Stimulated activated CD8-positive, alpha-beta memory T cell treated with anti-CD3 and anti-CD28 coated beads, Interleukin-4, amount 100 ng/mL, for 24 hours (primary cell): ENCODE measurements around the gene UGT2A3.
"Not testable (repeated sequence)": the region's sequence is repeated elsewhere in the genome, so short reads cannot be mapped to it uniquely, and the experiment has no call there.

Source experiments
- DNase-seq: peaks from one replicate; pipeline ENCODE4 v3.0.0-alpha.2; 2020; ENCODE audit warnings: low read depth

UGT2A3 gene

DNA sequence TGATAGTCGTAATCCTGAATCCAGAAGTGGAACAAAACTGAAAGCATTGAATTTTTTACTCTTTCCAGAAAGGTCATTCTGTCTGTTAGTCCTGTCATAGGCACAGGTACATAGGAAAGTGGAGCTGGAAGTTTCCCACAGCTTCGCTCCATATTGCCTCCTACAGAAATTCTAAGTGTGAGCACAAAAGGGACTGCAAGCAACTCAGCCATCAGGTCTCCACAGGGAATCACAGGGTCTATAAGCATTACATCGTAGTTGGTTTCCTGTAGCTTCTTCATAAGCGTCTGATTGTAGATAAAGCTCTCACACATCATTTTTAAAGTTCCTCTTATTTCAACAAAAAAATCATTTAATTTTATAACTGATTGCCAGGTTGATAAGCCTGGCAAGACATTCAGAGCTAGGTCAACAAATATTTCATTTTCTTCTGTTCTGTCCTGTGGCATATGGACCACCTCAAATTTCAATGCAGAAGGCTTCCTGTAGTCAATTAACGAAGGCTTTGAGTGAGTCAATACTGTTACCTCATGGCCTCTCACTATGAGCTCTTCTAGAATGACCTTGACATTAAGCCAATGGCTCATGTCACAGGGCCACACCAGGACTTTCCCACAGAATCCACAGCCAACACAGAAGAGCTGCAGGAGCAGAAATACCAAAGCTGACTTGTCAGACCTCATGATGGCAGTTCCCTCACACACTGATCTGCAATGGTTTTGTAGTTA lies at the start of gene UGT2A3:
TSS of gene UGT2A3 (minus strand) at position 727 of the 728 bp plus-strand sequence. CDS start at position 683, 44 bp downstream.
- no peak for DNase-seq

- DNase-seq: no peak
Measured at GRCh38 chr4:68997040-68997439, 45.4 kb upstream of the UGT2A3 start.

DNA sequence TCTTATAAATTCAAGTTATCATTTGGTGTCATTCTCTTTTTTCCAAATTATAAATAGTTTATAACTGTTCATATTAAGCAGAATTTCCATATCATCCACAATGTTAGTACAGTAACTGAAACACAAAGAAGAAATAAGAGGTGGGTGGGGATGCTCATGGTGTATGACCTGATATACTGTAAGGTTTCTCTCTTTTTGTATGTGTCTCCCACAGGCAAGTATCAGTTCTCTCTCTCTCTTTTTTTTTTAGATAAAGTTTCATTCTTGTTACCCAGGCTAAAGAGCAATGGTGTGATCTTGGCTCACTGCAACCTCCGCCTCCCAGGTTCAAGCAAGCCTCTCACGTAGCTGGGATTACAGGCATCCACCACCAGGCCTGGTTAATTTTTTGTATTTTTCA lies 43.7 kb upstream of the UGT2A3 start:
- no peak for DNase-seq

GRCh38 chr4:68987007-68987406 lies 35.4 kb upstream of the UGT2A3 start:
- DNase-seq: no peak

GRCh38 chr4:68985442-68985841 lies 33.8 kb upstream of the UGT2A3 start:
- DNase-seq: no peak

DNA sequence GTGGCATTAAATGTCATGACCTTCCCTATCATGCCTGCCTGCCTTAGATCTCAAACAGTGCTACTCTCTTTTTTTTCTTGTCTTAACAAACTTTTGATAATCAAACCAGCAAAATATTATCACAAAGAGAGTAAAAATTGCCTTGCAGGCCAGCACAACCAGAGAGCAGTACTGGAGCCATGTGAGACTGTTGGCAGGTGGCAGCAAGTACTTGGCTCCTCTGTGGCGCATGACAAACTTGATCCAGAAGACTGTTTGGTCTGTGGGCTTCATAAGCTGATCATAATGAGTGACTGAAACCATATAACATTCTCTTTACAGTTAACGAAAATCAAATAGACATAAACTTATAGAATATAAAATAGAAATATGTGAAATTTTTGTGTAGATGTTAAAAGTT lies 33.3 kb upstream of the UGT2A3 start:
- no peak for DNase-seq

- no peak for DNase-seq
Measured at GRCh38 chr4:68963374-68963773, 11.8 kb upstream of the UGT2A3 start.

DNA sequence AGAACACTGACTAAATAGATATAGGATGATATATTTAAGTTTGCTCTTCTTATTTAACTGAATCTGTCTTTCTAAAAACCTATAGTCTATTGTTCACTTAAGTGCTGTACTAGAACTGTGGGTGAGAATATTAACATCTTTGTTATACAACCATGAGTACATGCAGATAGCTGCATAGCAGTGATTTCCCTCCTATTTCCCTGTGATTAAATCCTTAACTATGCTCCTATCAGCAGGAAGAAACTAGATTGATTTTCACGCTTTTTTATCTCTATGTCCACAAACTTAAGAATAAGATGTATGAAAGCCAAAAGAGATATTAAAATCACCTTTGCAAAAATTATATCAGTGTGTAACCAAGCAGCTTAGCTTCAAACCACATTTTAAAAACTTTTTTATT lies 11.3 kb upstream of the UGT2A3 start:
- DNase-seq: no peak

DNA sequence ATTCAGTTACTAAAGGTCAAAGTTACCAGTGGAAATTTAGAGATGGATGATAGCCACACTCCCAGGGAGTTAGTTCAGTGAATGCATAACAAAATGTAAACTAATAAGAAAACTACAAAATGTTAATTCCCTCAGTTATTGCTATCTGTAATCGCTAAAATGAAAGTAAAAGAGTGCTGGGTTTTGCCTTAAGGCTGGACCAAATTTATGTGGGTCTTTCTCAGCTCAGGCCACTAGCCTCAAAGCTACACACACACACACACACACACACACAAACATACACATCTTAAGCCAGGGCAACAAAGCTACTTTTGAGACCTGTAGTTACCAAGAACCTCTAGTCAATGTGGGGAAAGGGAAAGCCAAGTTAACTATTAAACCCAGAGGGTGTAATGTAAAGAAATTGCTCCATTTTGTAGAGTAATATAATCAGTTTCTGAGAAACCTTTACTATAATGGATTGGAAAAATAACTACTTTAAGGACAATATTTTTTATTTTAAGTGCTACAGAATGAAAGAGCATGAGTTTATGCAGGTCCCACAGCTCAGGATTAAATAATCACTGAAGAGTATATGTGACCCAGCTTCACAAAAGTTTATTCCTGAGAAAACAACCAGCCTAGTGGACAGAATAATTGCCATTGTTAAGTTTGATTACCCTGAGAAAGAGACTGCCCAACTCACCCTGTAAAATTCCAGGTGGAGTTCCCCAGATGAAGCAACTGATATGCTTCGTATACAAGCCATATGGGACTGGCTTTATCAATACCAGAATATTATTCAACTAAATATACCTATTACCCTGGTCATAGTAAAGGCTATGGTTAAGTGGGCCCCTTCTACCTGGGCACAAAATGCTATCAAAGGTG lies 8.9 kb upstream of the UGT2A3 start:
- DNase-seq: no peak

DNA sequence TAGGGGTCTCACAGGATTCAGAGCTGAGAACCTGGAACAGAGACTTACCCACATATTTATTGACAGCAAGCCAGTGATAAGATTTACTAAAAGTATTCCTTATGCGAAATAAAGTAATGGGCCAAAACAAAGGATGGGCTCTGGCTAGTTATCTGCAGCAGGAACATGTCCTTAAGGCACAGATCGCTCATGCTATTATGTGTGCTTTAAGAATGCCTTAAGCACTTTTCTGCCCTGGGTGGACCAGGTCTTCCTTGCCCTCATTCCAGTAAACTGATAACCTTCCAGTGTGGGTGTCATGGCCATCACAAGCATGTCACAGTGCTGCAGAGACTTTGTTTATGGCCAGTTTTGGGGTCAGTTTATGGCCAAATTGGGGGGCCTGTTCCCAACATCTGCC lies 7.5 kb upstream of the UGT2A3 start:
- not testable (repeated sequence) for DNase-seq

- DNase-seq: no peak
Measured at GRCh38 chr4:68954126-68954525, 2.5 kb upstream of the UGT2A3 start.

- no peak for DNase-seq
Measured at GRCh38 chr4:68953056-68953596, 1.5 kb upstream of the UGT2A3 start.

- no peak for DNase-seq
Measured at GRCh38 chr4:68951806-68952585, 392 bp upstream of the UGT2A3 start.

- no peak for DNase-seq
Measured at GRCh38 chr4:68950033-68950432, 1.6 kb downstream of the UGT2A3 start.

DNA sequence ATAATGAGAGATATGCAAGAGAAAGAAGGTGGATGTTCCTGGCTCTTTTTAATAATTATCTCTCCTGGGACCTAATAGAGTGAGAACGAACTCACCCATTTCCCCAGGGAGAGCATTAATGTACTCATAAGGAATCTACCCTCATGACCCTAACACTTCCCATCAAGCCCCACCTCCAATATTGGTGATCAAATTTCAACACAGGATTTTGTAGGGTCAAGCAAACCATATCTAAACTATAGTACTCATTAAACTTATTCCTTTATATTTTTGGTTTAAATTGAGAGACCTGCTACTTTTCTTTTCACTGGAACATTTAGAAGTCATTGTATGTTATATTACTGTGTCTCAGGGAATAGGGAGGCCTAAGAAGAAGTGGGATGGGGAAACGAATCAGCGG lies 2.6 kb downstream of the UGT2A3 start:
- DNase-seq: no peak

DNA sequence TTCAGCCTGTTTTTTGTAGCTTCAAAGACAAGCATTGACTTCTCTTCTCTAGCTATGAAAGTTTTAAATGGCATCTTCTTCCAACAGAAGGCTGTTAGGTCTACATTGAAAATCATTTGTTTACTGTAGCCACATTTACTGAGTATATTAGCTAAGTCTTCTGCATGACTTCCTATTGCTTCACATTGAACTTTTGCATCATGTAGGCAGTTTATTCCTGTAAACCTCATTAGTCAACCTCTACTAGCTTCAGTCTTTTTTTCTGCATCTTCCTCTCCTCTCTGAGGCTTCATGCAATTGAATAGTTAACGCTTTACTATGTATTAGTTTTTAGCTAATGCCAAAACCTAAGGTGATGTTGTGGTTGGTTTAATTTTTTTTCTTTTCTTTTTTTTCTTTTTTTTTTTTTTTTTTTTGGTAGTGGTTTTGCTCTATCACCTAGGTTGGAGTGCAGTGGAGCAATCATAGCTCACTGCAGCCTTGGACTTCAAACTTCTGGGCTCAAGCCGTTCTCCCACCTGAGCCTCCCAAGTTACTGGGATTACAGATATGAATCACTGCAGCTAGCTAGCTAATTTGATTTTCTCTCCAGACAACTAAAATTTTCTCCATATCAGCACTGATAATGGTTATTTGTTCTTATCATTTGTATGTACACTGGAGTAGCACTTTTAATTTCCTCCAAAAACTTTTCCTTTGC lies 3.4 kb downstream of the UGT2A3 start:
- no peak for DNase-seq

DNA sequence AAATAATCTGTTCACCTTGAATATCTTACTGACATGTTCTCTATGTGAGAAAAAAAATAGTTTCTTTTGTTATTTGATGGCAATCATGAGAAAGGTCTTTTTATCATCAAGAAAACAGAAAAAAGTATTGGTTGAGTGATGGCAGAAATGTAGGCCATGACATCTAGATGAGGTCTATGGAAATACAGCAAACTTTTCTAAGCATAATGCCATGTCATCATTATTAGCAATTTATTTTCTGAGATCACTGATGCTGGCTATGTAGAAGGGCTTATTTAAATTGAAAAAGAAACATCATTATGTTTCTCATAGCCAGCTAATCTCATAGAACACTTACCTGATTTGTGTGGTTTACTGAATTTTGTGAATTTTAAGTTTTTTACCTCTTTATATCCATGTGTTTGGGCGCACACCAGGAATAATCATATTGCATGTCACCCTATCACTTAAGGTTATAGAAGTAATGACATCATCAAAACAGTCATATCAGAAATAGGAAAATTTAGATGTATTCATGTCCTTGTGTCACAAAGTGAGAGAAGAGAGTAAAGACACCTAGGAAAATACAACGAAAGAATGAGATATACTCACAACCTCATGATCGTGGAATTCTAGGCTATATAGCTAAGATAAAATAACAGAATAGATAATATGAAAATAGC lies 22.4 kb downstream of the UGT2A3 start:
- no peak for DNase-seq

DNA sequence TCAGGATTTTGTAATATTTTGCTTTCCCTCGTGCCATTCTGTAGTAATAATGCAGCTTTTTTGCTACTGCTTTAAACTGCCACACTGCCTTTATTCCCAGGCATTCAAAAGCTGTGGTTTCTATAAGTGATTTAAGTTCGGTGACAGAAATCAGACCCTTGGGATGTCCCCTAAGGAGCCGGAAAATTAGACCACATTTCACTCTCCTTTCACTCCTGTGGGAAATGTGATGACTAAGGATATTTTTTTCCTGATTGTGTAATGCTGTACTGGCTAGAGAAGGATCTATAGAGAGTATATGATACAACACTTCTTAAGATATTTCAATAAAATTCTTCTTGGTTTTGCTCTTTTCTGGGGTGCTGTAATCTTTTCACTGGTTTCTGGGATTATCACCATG lies 24.4 kb downstream of the UGT2A3 start:
- DNase-seq: no peak

- DNase-seq: not testable (repeated sequence)
Measured at GRCh38 chr4:68922202-68922601, 29.4 kb downstream of the UGT2A3 start.

GRCh38 chr4:68921051-68921450 lies 30.6 kb downstream of the UGT2A3 start:
- no peak for DNase-seq

DNA sequence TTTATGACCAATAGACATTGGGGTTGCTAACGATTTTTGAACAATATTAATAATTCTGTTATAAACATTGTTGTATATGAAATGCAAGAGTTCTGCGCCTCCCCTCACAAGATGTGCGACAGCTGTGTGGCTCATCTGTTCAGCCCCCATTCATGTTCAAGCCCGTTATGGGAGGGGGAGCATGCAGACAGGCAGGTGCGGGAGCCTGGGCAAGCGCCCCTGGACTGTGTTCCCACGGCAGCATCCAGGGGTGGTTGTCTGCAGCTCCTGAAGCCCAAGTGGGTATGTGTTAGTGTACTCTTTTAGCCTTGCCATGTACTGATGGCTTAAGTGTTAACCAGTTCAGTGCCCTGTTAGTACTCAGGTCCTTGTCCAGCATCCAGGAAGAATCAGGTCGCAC lies 34.6 kb downstream of the UGT2A3 start:
- no peak for DNase-seq
